ENCODE data around the gene SPATA6L. TPM values are rescaled to one million over a fixed set of nuclear protein-coding genes. Genes with fewer than 3 reads are reported as not detected.

Gene SPATA6L
- polyA plus RNA-seq, 4 donors, result 2.5 to 4.3 (median 3.4) TPM

DNA sequence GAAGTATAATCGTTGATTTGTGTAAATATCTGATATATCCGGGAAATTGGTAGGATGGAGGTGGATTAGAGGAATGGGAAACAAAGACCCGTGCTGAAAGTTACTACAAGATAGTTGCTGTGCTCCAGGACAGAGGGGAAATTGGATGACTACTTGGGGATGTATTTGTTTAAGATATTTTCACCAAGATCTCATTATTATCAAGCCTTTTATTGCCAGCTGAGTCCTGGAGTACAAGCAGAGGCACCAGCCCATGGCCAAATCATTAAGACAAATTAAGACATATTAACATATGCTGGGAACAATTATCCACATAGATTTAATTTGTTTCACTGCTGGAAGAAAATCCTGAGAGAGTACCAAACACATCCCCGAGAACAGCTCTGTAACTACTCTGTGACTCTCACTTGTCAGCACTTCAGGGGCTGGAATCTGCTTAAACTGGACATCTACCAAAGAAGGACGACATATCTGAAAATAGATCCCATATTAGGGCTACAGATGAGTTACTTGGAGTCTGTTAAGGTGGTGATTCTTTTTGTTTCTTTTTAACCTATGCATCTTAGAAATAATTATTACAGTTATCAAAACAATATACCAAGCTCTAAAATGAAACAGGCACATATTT, 107.8 kb downstream of the SPATA6L start:
- no peak for DNase-seq (ENCODE audit: low read depth in 4 of 4, low spot score in 3 of 4)

DNA sequence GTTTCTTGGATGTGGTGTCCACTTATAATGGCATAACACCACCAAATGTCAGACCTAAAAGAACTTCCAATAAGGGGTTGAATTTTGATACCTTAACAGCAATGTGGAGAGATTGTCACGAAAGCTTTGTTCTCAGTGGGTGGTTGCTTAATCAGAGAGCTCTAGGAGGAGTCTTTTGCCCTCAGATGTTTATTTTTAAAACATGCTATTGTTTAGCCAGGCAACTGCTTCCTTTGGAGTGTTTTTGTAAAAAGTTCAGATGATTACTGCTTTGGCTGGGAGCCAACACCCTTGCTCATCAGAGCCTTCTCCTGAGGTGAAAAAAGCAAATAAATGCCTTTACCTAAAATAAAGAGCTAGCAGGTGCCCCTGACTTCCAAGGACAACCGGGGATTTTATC, 111.0 kb downstream of the SPATA6L start:
- DNase-seq (ENCODE audit: low read depth in 4 of 4, low spot score in 3 of 4), result no peak

DNA sequence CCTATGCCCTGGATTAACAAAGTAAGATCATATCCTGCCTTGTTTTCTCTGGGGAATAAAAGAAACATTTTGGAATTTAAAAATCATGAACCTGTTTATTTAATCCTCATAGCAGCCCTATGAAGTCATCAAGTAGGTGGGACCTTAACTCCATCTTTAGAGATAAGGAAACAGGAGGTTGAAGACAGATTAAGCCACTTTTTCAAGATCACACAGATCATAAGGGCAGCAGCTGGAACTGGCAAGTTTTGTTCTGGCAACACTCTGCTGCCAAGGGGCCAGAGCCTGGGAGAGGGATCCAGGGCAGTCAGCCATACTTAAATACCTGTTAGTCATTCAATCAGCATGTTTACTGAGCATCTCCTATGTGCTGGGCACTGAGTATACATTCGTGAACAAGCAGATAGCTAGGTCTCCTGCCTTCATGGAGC, 112.3 kb downstream of the SPATA6L start:
- DNase-seq (ENCODE audit: low read depth in 4 of 4, low spot score in 3 of 4), result no peak

DNA sequence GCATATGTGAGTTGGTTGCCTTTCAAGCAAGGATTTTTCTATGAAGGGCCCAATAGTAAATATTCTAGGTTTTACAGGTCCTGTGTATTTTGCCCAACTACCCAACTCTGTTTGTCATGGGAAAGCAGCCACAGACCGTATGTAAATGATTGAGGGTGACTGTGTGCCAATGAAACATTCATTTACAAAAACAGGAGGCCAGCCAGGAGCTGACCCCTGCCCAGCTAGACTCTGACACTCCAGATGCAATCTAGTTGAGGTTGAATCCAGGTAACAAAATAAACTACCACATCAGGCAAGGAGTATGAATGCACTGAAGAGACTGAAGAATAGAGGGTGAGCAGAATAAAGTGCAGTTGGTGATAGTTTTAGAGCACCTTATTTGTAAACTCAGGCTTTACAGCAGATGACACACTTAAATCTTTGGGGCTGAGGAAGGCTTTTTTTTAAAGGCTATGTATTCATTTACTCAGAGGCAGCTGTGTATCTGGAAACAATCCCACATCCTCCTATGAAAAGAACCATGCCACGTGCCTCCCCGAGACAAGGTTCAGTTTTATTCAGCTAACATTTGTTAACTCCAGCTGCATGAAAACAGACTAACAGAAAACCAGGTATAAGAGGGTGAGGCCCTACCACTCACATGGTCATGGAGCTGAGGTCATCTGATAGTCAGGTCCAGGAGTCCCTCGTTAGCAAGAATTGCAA, 115.3 kb downstream of the SPATA6L start:
- no peak for DNase-seq (ENCODE audit: low read depth in 4 of 4, low spot score in 3 of 4)

DNA sequence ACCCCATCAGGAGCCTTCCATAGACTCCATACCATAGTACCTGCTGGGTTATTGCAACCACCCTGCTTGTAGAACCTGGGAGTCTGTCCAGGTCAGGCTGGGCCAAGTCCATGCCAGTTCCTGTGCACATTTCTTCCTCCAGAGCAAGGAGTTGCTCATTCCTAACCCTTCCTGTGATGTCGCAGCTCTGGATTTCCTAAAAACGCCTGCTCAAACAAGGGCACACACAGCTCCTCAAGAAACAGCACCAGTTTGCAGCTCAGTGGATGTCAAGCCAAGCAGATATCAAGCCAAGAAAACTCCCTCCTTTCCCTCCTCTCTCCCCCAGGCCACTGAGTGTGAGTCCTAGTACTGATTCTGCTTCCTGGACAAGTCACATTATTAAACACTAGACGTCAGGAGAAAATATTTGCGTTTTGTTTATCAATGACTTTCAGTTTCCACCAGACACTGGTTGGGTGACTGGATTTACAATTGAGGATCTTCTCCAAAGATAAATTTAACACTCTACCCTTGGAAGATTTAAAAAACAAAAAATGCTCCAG, 116.5 kb downstream of the SPATA6L start:
- no peak for DNase-seq (ENCODE audit: low read depth in 4 of 4, low spot score in 3 of 4)

DNA sequence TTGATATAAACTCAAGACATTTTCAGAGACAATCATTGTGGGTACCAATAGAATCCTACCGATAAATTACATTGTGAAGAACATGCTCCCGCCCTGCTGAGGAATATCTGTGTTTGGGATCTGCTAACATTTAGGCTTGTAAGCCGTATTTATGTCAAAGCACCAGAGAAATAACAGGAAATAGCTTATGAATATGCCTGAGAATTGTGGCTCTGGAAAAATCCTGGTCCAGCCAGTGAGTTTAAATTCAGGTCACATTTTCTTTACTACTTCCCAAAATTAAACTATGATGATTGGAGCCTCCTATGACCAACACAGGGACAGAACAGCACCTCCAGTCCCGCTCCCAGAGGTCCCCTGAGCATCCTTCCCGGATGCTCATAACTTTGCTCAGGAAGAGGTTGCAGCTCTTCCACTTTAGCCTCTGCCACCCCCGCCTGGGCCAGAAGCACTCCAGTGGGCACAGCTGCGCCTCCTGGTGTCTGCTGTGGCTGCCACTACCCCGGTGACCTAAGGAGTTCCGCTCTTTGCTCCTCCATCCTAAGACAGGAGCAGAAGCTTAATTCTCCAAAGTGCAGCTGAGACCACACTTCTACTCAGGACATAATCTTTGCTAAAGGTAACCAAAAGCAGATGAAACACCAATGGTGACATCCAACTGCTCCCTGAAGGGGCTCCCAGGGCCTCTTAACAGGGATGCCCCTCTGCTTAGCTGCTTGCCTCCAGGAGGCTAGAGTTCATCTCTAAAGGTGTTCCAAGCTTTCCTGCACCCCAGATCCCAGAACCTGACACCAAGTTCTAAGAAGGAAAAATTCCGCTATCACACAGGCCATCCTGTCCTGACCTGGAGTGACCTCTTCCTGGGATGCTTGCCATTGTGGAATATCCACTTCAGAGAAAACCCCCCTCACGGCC, 117.2 kb downstream of the SPATA6L start:
- no peak for DNase-seq (ENCODE audit: low read depth in 4 of 4, low spot score in 3 of 4)

Other genes with a start within 250 kb of the SPATA6L start
- 10 to 100 TPM; 21.2 to 24.5 (median 21.4) TPM for gene SLC1A1, start 176.0 kb downstream of the SPATA6L start, polyA plus RNA-seq (ENCODE audit: insufficient read length in 4 of 4)
- gene PLPP6, start 4.2 kb downstream of the SPATA6L start, polyA plus RNA-seq (ENCODE audit: insufficient read length in 4 of 4), result 10 to 100 TPM; 17.2 to 20.1 (median 18.5) TPM
- 10 to 100 TPM; 18.1 to 22.9 (median 21.0) TPM for gene CDC37L1, start 13.1 kb upstream of the SPATA6L start, polyA plus RNA-seq (ENCODE audit: insufficient read length in 4 of 4)
- 100 to 1,000 TPM in 3 of 4 donors, 10 to 100 TPM in 1; 93.3 to 121 (median 118) TPM for gene AK3, start 74.7 kb upstream of the SPATA6L start, polyA plus RNA-seq (ENCODE audit: insufficient read length in 4 of 4)
- gene RCL1, start 126.5 kb upstream of the SPATA6L start, polyA plus RNA-seq (ENCODE audit: insufficient read length in 4 of 4), result 10 to 100 TPM; 17.9 to 18.9 (median 18.3) TPM

Data from right renal pelvis (tissue), 4 donors.